GM10266 (cell line): Measurements from ENCODE around the gene TSPAN18.

Experiments used
- DNase-seq: peaks from one replicate; pipeline ENCODE4 v3.0.0; 2012; ENCODE audit errors: extremely low spot score
- TF ChIP-seq, protein P1 (sequence below): IDR thresholded peaks from 2 replicates; pipeline ENCODE4 v1.5.1; 2012; ENCODE audit warnings: mild to moderate bottlenecking, low read depth; ENCODE audit not compliant: control insufficient read depth, insufficient read depth; ENCODE audit errors: missing control alignments

The TSPAN18 gene

DNA sequence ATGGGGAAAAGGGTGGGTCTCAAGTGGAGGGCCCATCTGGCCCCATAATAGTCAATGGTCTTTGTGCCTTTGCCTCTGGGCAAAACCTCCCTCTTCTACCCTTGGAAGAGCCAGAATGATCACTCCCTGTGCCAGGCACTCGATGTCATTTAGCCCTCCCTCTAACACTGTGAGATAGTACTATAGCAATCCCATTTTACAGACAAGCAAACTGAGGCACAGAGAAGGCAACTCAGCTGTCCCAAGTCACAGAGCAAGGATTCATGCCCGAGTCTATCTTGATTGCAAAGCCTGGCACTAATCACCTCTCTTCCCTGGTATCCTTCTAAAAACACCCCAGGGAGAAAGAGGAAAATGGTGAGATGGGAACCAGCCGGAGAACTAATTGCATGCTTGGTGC lies 147.5 kb downstream of the TSPAN18 start:
- TF ChIP-seq, protein P1, sequence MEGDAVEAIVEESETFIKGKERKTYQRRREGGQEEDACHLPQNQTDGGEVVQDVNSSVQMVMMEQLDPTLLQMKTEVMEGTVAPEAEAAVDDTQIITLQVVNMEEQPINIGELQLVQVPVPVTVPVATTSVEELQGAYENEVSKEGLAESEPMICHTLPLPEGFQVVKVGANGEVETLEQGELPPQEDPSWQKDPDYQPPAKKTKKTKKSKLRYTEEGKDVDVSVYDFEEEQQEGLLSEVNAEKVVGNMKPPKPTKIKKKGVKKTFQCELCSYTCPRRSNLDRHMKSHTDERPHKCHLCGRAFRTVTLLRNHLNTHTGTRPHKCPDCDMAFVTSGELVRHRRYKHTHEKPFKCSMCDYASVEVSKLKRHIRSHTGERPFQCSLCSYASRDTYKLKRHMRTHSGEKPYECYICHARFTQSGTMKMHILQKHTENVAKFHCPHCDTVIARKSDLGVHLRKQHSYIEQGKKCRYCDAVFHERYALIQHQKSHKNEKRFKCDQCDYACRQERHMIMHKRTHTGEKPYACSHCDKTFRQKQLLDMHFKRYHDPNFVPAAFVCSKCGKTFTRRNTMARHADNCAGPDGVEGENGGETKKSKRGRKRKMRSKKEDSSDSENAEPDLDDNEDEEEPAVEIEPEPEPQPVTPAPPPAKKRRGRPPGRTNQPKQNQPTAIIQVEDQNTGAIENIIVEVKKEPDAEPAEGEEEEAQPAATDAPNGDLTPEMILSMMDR, result no peak
- DNase-seq, result no peak

DNA sequence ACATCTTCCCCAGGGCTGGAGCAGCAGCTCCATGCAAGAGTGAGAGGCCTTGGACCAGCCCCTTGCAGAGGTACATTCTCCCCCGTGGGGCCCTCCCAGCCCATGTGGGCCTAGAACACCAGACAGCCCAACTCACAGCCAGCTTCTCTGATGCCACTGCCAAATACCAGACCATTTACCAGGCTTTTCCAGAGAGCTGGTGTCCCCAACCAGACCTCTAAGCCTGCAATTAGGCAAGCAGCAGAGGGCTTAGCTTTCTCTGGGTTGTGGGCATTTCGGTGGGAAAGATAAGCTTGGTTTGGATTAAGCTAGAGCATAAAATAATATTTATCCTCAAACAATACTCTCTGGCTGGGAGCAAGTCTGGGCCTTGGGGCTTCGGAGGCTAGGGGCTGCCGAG lies 148.3 kb downstream of the TSPAN18 start:
- DNase-seq, result no peak
- TF ChIP-seq, protein P1, result no peak

DNA sequence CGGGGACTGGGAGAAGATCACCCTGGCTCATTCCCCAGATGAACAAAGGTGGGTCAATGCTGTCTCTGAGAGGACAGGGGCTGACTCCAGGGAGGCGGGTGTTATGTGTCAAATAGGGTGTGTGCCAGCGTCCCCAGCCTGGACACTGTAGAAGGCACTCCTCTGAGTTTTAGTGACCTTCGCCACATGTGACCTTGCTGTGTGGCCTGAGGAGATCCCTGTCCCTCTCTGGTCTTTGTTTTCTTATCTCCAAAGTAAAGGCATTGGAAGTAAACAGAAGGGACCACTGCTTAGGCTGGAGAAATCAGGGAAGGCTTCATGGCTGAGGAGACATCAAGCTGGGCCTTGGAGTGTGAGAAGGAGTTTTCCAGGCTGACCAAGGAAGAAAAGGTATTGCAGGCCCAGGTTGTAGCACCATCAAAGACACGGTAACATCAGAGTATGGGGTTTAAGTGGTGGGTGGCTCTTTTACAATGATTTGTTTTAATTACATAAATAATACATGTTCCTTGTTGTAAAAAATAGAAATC lies 149.5 kb downstream of the TSPAN18 start:
- DNase-seq, result no peak
- TF ChIP-seq, protein P1, result no peak

DNA sequence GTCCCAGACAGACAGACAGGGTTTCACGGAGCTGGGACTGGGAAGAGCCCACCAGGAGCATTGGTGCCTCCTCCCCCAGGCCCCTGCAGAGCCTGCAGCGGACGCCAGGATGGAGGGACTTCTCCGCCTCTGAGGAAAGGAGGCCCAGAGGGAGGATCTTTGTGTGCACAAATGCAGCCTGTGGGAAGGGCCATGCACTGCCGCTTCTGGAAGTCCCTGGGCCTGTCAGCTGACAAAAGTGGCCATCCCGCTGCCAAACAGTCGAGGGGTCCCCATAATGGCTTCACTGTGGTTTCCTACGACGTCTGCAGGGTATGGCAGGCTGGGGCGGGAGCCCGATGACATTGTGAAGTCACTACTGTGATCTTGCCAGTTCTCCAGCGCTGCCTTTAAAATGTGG lies 150.1 kb downstream of the TSPAN18 start:
- no peak for DNase-seq
- TF ChIP-seq, protein P1, result no peak

DNA sequence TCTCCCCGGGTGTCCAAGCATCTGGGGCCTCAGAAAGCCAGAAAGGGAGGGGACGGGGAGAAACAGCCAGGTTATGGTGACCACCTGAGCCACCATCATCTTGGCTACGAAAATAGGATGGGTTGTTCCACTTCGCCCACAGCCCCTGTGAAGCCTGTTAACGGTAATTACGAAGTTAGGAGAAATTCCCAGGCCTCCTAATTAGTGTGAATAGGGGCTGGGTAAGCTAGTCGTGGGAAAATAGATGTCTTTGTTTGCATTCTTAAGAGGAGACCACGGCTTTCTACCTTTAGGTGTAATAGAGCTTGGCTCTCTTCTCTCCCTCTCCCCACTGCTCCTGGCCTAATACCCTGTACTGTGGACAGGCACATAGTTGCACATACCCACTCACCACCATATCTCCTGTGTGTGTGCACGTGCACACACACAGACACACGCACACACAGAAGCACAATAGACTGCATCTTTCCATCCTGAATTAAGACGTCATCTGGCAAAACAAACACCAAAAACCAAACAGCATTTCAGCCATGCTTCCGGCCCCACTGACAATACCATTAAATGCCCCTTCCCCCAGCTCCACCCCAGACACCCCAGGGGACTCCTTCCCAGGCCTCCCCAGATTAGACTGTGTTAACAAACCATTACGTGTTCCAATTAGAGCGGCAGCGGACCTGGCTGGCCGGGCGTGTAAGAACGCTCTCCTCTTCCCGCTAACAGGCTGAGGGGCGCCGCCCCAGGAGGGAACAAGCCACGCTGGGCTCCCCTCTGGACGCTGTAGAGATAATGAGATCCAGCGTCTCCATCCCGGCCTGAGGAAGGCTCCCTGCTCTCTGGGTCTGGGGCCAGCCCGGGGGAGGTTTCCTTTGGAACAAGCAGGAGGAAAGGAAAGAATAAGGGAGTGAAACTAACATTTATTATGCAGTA lies 151.1 kb downstream of the TSPAN18 start:
- TF ChIP-seq, protein P1, result no peak
- no peak for DNase-seq

DNA sequence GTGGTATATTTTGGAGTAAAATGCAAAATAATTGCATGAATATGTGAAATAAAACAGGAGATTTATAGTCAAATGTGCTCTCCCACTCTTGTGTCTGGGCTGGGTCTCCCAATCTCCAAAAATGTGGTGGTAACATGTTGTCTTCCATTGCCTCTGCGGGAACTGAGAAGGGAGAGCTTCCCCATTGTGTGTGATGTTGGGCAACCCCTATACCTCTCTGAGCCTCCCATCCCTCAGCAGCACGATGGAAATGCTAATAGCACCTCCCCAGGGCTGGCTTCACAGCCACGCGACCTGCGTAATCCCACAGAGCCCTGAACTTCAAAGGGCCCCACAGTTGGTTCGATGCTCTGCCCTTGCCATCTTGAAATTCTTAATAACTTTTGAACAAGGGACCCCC lies 151.9 kb downstream of the TSPAN18 start:
- DNase-seq, result no peak
- TF ChIP-seq, protein P1, result no peak

DNA sequence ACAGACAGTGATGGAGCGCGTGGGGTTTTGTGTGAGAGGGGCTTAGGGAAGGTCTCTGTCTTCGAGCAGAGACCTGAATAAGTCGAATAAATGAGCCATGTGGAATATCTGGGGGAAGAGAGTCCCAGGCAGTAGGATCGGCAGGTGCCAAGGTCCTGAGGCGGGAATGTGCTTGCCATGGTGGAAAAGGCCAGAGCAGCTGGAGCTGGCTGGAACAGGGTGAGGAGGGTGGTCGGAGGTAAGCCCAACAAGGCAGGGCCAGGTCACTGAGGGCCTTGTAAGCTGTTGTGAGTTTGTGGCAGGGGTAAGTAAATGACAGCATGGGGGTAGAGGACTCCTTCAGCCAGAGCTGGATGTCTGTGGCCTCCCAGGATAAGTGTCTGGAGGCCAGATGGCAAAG lies 152.7 kb downstream of the TSPAN18 start:
- TF ChIP-seq, protein P1, result no peak
- DNase-seq, result no peak
